Measurements from ENCODE around the gene SFXN3.

DNA sequence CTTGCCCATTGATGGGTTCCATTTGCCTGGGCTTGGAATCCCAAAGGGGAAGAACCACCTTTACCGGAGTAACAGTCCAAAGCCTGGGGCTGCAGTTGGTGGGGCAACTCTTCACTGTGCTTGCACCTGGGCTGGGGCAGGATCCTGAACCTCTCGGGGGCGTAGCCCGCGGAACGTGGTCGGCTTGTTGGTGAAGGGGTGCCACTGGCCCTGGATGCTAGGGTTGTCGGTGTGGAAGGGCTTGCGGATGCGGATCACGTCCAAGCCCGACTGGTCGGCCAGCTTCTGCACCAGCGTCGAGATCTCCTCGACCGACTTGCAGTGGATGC lies 44.4 kb upstream of the SFXN3 start:
- TF ChIP-seq CTCF (IDR thresholded peaks at IDR 0.05): no peak
- no peak for TF ChIP-seq POLR2AphosphoS5 (IDR thresholded peaks at IDR 0.05)

Measured in upper lobe of left lung (tissue), 4 donors.